TTC549 (cell line): Measurements from ENCODE around the gene ADAMTS17.
"Not testable (repeated sequence)": the region's sequence is repeated elsewhere in the genome, so short reads cannot be mapped to it uniquely, and the experiment has no call there.

Experiments used
- FAIRE-seq: peaks from 2 replicates; lab custom pipeline; 2012; peaks lifted over from hg19 to GRCh38; lab: Jason Lieb, UNC

Gene ADAMTS17

GRCh38 chr15:100078511-100079220 is 263.1 kb downstream of the ADAMTS17 start:
- FAIRE-seq: no peak

GRCh38 chr15:100075229-100075628 is 266.5 kb downstream of the ADAMTS17 start:
- no peak for FAIRE-seq

- FAIRE-seq: no peak
Measured at GRCh38 chr15:100073982-100074381, 267.8 kb downstream of the ADAMTS17 start.

- not testable (repeated sequence) for FAIRE-seq
Measured at GRCh38 chr15:100066521-100067280, 275.1 kb downstream of the ADAMTS17 start.

- no peak for FAIRE-seq
Measured at GRCh38 chr15:100061944-100062343, 279.8 kb downstream of the ADAMTS17 start.

GRCh38 chr15:100060276-100060926 is 281.4 kb downstream of the ADAMTS17 start:
- FAIRE-seq: no peak

GRCh38 chr15:100059521-100059920 is 282.3 kb downstream of the ADAMTS17 start:
- no peak for FAIRE-seq

- no peak for FAIRE-seq
Measured at GRCh38 chr15:100059094-100059493, 282.7 kb downstream of the ADAMTS17 start.

- FAIRE-seq: no peak
Measured at GRCh38 chr15:100058458-100058857, 283.3 kb downstream of the ADAMTS17 start.

GRCh38 chr15:100057281-100057680 is 284.5 kb downstream of the ADAMTS17 start:
- no peak for FAIRE-seq

GRCh38 chr15:100056411-100057072 is 285.2 kb downstream of the ADAMTS17 start:
- no peak for FAIRE-seq

GRCh38 chr15:100055821-100056220 is 286.0 kb downstream of the ADAMTS17 start:
- FAIRE-seq: no peak

- FAIRE-seq: no peak
Measured at GRCh38 chr15:100054539-100054938, 287.2 kb downstream of the ADAMTS17 start.

GRCh38 chr15:100053474-100054121 is 288.2 kb downstream of the ADAMTS17 start:
- no peak for FAIRE-seq

- FAIRE-seq: no peak
Measured at GRCh38 chr15:100052716-100053473, 288.9 kb downstream of the ADAMTS17 start.

- no peak for FAIRE-seq
Measured at GRCh38 chr15:100050877-100051786, 290.6 kb downstream of the ADAMTS17 start.

GRCh38 chr15:100049936-100050876 is 291.6 kb downstream of the ADAMTS17 start:
- FAIRE-seq: no peak

- FAIRE-seq: no peak
Measured at GRCh38 chr15:100049483-100049882, 292.3 kb downstream of the ADAMTS17 start.

- no peak for FAIRE-seq
Measured at GRCh38 chr15:100048736-100049135, 293.0 kb downstream of the ADAMTS17 start.
